IMR-90 (cell line): Measurements from ENCODE around the gene RTL1. TPM values are rescaled to one million over a fixed set of nuclear protein-coding genes. Genes with fewer than 3 reads are reported as not detected.

Source experiments
- ATAC-seq: fragments of 200-7000 bp; cut with Tn5 transposase; 2 replicates; pipeline ENCODE4 v1.9.1; 2020; ENCODE audit warnings: low read depth, mild to moderate bottlenecking, moderate library complexity
- BruUV-seq: library from RNA; stranded (reverse); fragments of 400-500 nt; replicated peaks from 2 replicates; lab custom pipeline; 2021; lab: Mats Ljungman, UMichigan
- CTCF ChIA-PET: fragments of 300-600 bp; formaldehyde crosslinking; extraction: SDS; loops from one replicate; lab custom pipeline; 2021; ENCODE audit warnings: antibody characterized with exemption; lab: Yijun Ruan, JAX
- POLR2A ChIA-PET: fragments of 300-600 bp; sonication (Branson Sonifier 250); formaldehyde crosslinking; loops from one replicate; lab custom pipeline; 2022; ENCODE audit warnings: antibody characterized with exemption; ENCODE audit not compliant: unreplicated experiment; lab: Charles Lee
- DNase-seq: peaks from one replicate; pipeline ENCODE4 v3.0.0; 2013
- H2AFZ ChIP-seq: replicated peaks from 2 replicates; pipeline ENCODE3; 2013; ENCODE audit warnings: low read length, mild to moderate bottlenecking; ENCODE audit not compliant: poor library complexity
- H2AK5ac ChIP-seq: 2 replicates; pipeline ENCODE4 v1.6.1; 2013; ENCODE audit warnings: low read depth, low read length, inconsistent platforms
- H2AK9ac ChIP-seq: replicated peaks from 2 replicates; pipeline ENCODE3; 2013; ENCODE audit warnings: mild to moderate bottlenecking, low read depth, low read length, moderate library complexity; ENCODE audit not compliant: poor library complexity
- H2BK120ac ChIP-seq: 2 replicates; pipeline ENCODE4 v1.6.1; 2013; ENCODE audit warnings: low read depth, low read length, inconsistent platforms
- H2BK15ac ChIP-seq: 3 replicates; pipeline ENCODE4 v1.6.1; 2013; ENCODE audit warnings: low read depth, low read length, inconsistent platforms
- H2BK20ac ChIP-seq: 2 replicates; pipeline ENCODE4 v1.6.1; 2013; ENCODE audit warnings: low read depth, mild to moderate bottlenecking, inconsistent platforms, low read length, moderate library complexity
- H2BK5ac ChIP-seq: 2 replicates; pipeline ENCODE4 v1.6.1; 2013; ENCODE audit warnings: mild to moderate bottlenecking, low read depth, low read length, inconsistent platforms; ENCODE audit not compliant: poor library complexity, severe bottlenecking
- H3K14ac ChIP-seq: replicated peaks from 2 replicates; pipeline ENCODE4 v1.6.1; 2013; ENCODE audit warnings: low read depth, low read length, inconsistent platforms
- H3K18ac ChIP-seq: 2 replicates; pipeline ENCODE4 v1.6.1; 2013; ENCODE audit warnings: low read depth, low read length, control low read depth
- H3K23ac ChIP-seq: 2 replicates; pipeline ENCODE4 v1.6.1; 2013; ENCODE audit warnings: low read depth, low read length, inconsistent platforms
- H3K27ac ChIP-seq: 2 replicates; pipeline ENCODE4 v1.5.1; 2013; ENCODE audit warnings: mild to moderate bottlenecking, control low read depth, low read length; ENCODE audit not compliant: insufficient read depth
- H3K27me3 ChIP-seq: 2 replicates; pipeline ENCODE4 v1.6.1; 2013; ENCODE audit warnings: low read length; ENCODE audit not compliant: control insufficient read depth, insufficient read depth
- H3K36me3 ChIP-seq: 2 replicates; pipeline ENCODE4 v1.6.1; 2013; ENCODE audit warnings: low read length, mixed read lengths; ENCODE audit not compliant: control insufficient read depth, insufficient read depth
- H3K4ac ChIP-seq: 2 replicates; pipeline ENCODE4 v1.6.1; 2013; ENCODE audit warnings: low read depth, low read length, inconsistent platforms
- H3K4me1 ChIP-seq: 2 replicates; pipeline ENCODE4 v1.6.1; 2013; ENCODE audit warnings: low read length, mixed read lengths; ENCODE audit not compliant: control insufficient read depth, insufficient read depth
- H3K4me2 ChIP-seq: 2 replicates; pipeline ENCODE4 v1.6.1; 2013; ENCODE audit warnings: low read depth, mild to moderate bottlenecking, control low read depth, low read length, moderate library complexity
- H3K4me3 ChIP-seq: 2 replicates; pipeline ENCODE4 v1.5.1; 2013; ENCODE audit warnings: low read depth, mild to moderate bottlenecking, control low read depth, low read length, moderate library complexity; ENCODE audit not compliant: insufficient read depth
- H3K56ac ChIP-seq: 2 replicates; pipeline ENCODE4 v1.6.1; 2013; ENCODE audit warnings: low read length, inconsistent platforms; ENCODE audit not compliant: insufficient read depth; ENCODE audit errors: extremely low read depth
- H3K79me1 ChIP-seq, 2 experiments: 2 replicates each; pipeline ENCODE4 v1.6.1; 2013; ENCODE audit warnings: low read length in 2 of 2, inconsistent platforms in 1 of 2, low read depth in 1 of 2
- H3K9ac ChIP-seq: 2 replicates; pipeline ENCODE4 v1.6.1; 2013; ENCODE audit warnings: low read depth, low read length, control low read depth
- H3K9me1 ChIP-seq: 2 replicates; pipeline ENCODE4 v1.6.1; 2013; ENCODE audit warnings: low read length, inconsistent platforms; ENCODE audit not compliant: insufficient read depth
- H3K9me3 ChIP-seq: 2 replicates; pipeline ENCODE4 v1.6.1; 2013; ENCODE audit warnings: low read length; ENCODE audit not compliant: control insufficient read depth, insufficient read depth
- H4K20me1 ChIP-seq: 2 replicates; pipeline ENCODE4 v1.6.1; 2013; ENCODE audit warnings: low read length, inconsistent platforms; ENCODE audit not compliant: insufficient read depth
- H4K5ac ChIP-seq: 2 replicates; pipeline ENCODE4 v1.6.1; 2013; ENCODE audit warnings: mild to moderate bottlenecking, low read depth, low read length, control low read depth
- H4K8ac ChIP-seq, 2 experiments: 2 replicates each; pipeline ENCODE4 v1.6.1; 2013; ENCODE audit warnings: low read depth in 2 of 2, low read length in 2 of 2, control low read depth in 1 of 2, inconsistent platforms in 1 of 2
- H4K91ac ChIP-seq: 2 replicates; pipeline ENCODE4 v1.6.1; 2013; ENCODE audit warnings: low read depth, low read length, inconsistent platforms; ENCODE audit not compliant: insufficient read depth
- CEBPB ChIP-seq: IDR thresholded peaks from 2 replicates; pipeline ENCODE4 v1.6.1; 2012; ENCODE audit warnings: low read depth, low read length, improper control_type of control experiment
- MAFK ChIP-seq: IDR thresholded peaks from 2 replicates; pipeline ENCODE4 v1.6.1; 2012; ENCODE audit warnings: low read depth, low read length, improper control_type of control experiment
- POLR2A ChIP-seq: IDR thresholded peaks from 2 replicates; pipeline ENCODE4 v1.6.1; 2012; ENCODE audit warnings: mild to moderate bottlenecking, low read depth, low read length
- RAD21 ChIP-seq: IDR thresholded peaks from 2 replicates; pipeline ENCODE4 v1.6.1; 2012; ENCODE audit warnings: low read length, improper control_type of control experiment
- WGBS, 2 experiments: methylation state at CpG; one replicate each; pipeline versions ENCODE4 v1.1.5 to v1.1.7; 2013; ENCODE audit warnings: missing lambda C conversion rate in 2 of 2; ENCODE audit not compliant: insufficient read length in 1 of 2; ENCODE audit errors: extremely low coverage in 2 of 2; 5-methylcytosine and 5-hydroxymethylcytosine counted together
- dilution Hi-C: fragments of 300-500 bp; cut with HindIII; formaldehyde crosslinking; loops from one replicate; pipeline ENCODE4 v1.14.3; 2018; ENCODE audit warnings: low sequenced_read_pairs; ENCODE audit not compliant: unreplicated experiment
- in situ Hi-C: fragments of 300-500 bp; cut with MboI; formaldehyde crosslinking; loops from 3 replicates; pipeline ENCODE4 v1.14.3; 2019; ENCODE audit warnings: low sequenced_read_pairs, inconsistent platforms, mixed read lengths
- intact Hi-C: fragments of 100-400 bp; cut with micrococcal nuclease; formaldehyde crosslinking; loops from 2 replicates; pipeline ENCODE4 v1.10.0; 2022
- polyA plus RNA-seq, 3 experiments: library from polyadenylated mRNA; depleted of rRNA; stranded (reverse); fragments of >200 nt; gene quantifications; 2 replicates each; pipeline ENCODE4 v1.2.3, GENCODE V29; 2012; ENCODE audit warnings: low replicate concordance in 1 of 3
- total RNA-seq: library from RNA; depleted of rRNA; stranded (reverse); fragments of >200 nt; gene quantifications from 2 replicates; pipeline ENCODE4 v1.2.3, GENCODE V29; 2012

RTL1 gene
- total and polyA plus RNA-seq, 2 of the 4 experiments (the other 2 are of a cell fraction), result not detected

DNA sequence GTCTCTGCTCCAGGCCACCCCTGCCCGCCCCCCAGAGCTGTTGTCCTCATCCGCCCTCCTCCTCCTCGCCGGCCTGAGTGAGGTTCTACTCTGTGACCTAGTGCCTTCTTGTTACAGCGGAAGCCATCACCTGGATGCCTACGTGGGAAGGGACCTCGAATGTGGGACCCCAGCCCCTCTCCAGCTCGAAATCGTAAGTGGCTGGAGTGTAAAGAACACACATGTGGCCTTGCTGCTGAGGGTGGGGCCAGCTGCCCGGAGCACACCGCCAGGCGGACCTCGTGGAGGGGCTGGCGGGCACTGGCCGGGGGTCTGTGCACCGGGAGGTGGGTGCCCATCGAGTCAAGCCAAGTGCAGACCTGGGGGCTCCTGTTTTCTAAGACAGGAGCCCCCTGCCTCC, 58.2 kb downstream of the RTL1 start:
- Histone ChIP-seq H3K79me1 (peaks cover 3 to 58% of the 10 kb centered on the region in 2 experiments; a peak in 3 of 4 replicates), H3K27me3 (no peaks in the 10 kb centered on the region), H3K18ac (no peak overlapping the region), H3K36me3 (peaks cover 54% of the 10 kb centered on the region), H3K4me3 (no peak overlapping the region), H2AK9ac (no peak overlapping the region), H4K5ac (no peak overlapping the region), H3K56ac (no peak overlapping the region), H2AK5ac (no peak overlapping the region), H2BK5ac (no peak overlapping the region), H3K4ac (no peak overlapping the region), H2BK20ac (no peak overlapping the region), H2AFZ (no peak overlapping the region), H3K23ac (no peak overlapping the region), H3K9me3 (no peaks in the 10 kb centered on the region), H2BK15ac (no peak overlapping the region), H3K9me1 (peaks cover 4% of the 10 kb centered on the region; the same call in 1 of the 2 replicates), H4K20me1 (peaks cover 99% of the 10 kb centered on the region), H3K27ac (no peak overlapping the region), H4K91ac (no peak overlapping the region), H4K8ac (no peak overlapping the region), H3K14ac (no peak overlapping the region), H3K4me2 (no peak overlapping the region), H2BK120ac (no peak overlapping the region), H3K9ac (no peak overlapping the region), H3K4me1 (peaks cover 16% of the 10 kb centered on the region)
- BruUV-seq, result no TSS peak
- DNase-seq (no peak), ATAC-seq (no peak)
- in situ Hi-C loops, result loop anchor here (10.0 kb wide), 1 partner anchor 461 kb away; no protein-coding TSS in a partner anchor
- WGBS, 2 experiments, result 60% methylated on average over 1 of the region's 17 CpGs; no CpG with 5 or more reads in 1 of the 2 experiments
- TF ChIP-seq POLR2A, result 0 out of 2 replicates have a peak, but pooled peaks have one; percentile 8
- no peak for TF ChIP-seq MAFK
- no peak for TF ChIP-seq CEBPB
- no peak for TF ChIP-seq RAD21
- intact Hi-C loops, result no loop called here
- ChIA-PET CTCF (no interaction called here), POLR2A (no interaction called here)
- dilution Hi-C loops, result no loop called here
